ENCODE data around the gene AKAP9. TPM values are rescaled to one million over a fixed set of nuclear protein-coding genes. Genes with fewer than 3 reads are reported as not detected.

Gene AKAP9
- total and polyA plus RNA-seq, 9 of the 15 experiments (the other 6 are each of a cell fraction or from before 2014, with no cell fraction given) = 25.5 to 80.9 (median 46.3) TPM

GRCh38 chr7:92092210-92092609 is 151.5 kb downstream of the AKAP9 start:
- no TSS peak for BruUV-seq (replicated peaks)
- H3K36me3 ChIP-seq (ENCODE audit: control insufficient read depth, insufficient read depth, low read length) = peaks cover 56% of the 10 kb centered on the region; the same call in 2 of the 3 replicates

More at GRCh38 chr7:92092210-92092609, 151.5 kb downstream of the AKAP9 start:
- ChIA-PET POLR2A (interaction anchor here (1.0 to 1.5 kb wide), 2 partner anchors 16 to 18 kb away, joined by 3 to 4 read pairs; no protein-coding TSS in a partner anchor), CTCF (ENCODE audit: low intra/inter-chr PET ratio) (no interaction called here)
- H3K9ac ChIP-seq (ENCODE audit: insufficient read depth in 1 of 2, low read depth in 2 of 2, low read length in 2 of 2) = no peak overlapping the region
- no peaks in the 10 kb centered on the region for H3K79me2 ChIP-seq (ENCODE audit: control insufficient read depth, insufficient read depth, low read length)
- no peaks in the 10 kb centered on the region for H3K4me1 ChIP-seq (replicated peaks in 1 of 2; ENCODE audit: control insufficient read depth in 2 of 2, insufficient read depth in 2 of 2, low read length in 2 of 2)
- no peaks in the 10 kb centered on the region for H4K20me1 ChIP-seq (replicated peaks; ENCODE audit: control insufficient read depth, insufficient read depth, low read length)
- no peak for ATAC-seq
- TF ChIP-seq FOXJ2 (tag; IDR thresholded peaks at IDR 0.05) (no peak), CBFB (CRISPR knock-in tag; IDR thresholded peaks at IDR 0.05) (no peak), RBM17 (IDR thresholded peaks at IDR 0.05; ENCODE audit: borderline replicate concordance, low read depth, low read length) (no peak), HDAC3 (IDR thresholded peaks at IDR 0.05; ENCODE audit: borderline replicate concordance, partially characterized antibody) (no peak), EP400 (IDR thresholded peaks at IDR 0.05) (no peak), CEBPZ (IDR thresholded peaks at IDR 0.05; ENCODE audit: borderline replicate concordance, low read depth, low read length) (no peak), ZNF584 (CRISPR knock-in tag; IDR thresholded peaks at IDR 0.05; ENCODE audit: low read depth) (no peak), SMAD3 (CRISPR knock-in tag; conservative IDR thresholded peaks at IDR 0.05) (no peak), ZNF583 (CRISPR knock-in tag; IDR thresholded peaks at IDR 0.05) (no peak), BRD4 (IDR thresholded peaks at IDR 0.05) (no peak), ZNF609 (CRISPR knock-in tag; IDR thresholded peaks at IDR 0.05; ENCODE audit: borderline replicate concordance) (no peak), CHD4 (IDR thresholded peaks at IDR 0.05; ENCODE audit: insufficient read depth, insufficient replicate concordance, low read depth, low read length, poor library complexity, severe bottlenecking) (no peak), ZNF717 (CRISPR knock-in tag; IDR thresholded peaks at IDR 0.05) (no peak), MAX (CRISPR knock-in tag; IDR thresholded peaks at IDR 0.05) (no peak)
- no peaks in the 10 kb centered on the region for H3K27me3 ChIP-seq (ENCODE audit: control insufficient read depth in 2 of 2, insufficient read depth in 2 of 2, low read length in 2 of 2)
- 94% methylated on average over 1 of the region's 1 CpG for WGBS (ENCODE audit: insufficient coverage, low coverage, missing lambda C conversion rate)
- H3K9me3 ChIP-seq (replicated peaks; ENCODE audit: control insufficient read depth, insufficient read depth, low read depth, low read length) = no peaks in the 10 kb centered on the region
- H3K27ac ChIP-seq (ENCODE audit: extremely low read depth, low read depth, low read length) = no peak overlapping the region
- no peak overlapping the region for H3K4me3 ChIP-seq
- in situ Hi-C loops (cut with MboI) = no loop called here
- no peak overlapping the region for H3K4me2 ChIP-seq (ENCODE audit: insufficient read depth, low read length)
- DNase-seq (ENCODE audit: extremely low read depth in 1 of 4, low spot score in 3 of 4) = no peak
- H2AFZ ChIP-seq (ENCODE audit: low read depth, low read length) = no peak overlapping the region
- no peaks in the 10 kb centered on the region for H3K9me1 ChIP-seq (ENCODE audit: control insufficient read depth, insufficient read depth, low read length)
- FAIRE-seq = no peak
- intact Hi-C loops (cut with micrococcal nuclease) = no loop called here
